ENCODE results near the gene ABCB10.

- TF ChIP-seq, protein P1, sequence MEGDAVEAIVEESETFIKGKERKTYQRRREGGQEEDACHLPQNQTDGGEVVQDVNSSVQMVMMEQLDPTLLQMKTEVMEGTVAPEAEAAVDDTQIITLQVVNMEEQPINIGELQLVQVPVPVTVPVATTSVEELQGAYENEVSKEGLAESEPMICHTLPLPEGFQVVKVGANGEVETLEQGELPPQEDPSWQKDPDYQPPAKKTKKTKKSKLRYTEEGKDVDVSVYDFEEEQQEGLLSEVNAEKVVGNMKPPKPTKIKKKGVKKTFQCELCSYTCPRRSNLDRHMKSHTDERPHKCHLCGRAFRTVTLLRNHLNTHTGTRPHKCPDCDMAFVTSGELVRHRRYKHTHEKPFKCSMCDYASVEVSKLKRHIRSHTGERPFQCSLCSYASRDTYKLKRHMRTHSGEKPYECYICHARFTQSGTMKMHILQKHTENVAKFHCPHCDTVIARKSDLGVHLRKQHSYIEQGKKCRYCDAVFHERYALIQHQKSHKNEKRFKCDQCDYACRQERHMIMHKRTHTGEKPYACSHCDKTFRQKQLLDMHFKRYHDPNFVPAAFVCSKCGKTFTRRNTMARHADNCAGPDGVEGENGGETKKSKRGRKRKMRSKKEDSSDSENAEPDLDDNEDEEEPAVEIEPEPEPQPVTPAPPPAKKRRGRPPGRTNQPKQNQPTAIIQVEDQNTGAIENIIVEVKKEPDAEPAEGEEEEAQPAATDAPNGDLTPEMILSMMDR (IDR thresholded peaks at IDR 0.05; ENCODE audit: low read depth, low read length, poor library complexity, severe bottlenecking), result no peak
- TF ChIP-seq EZH2phosphoT487 (IDR thresholded peaks at IDR 0.05; ENCODE audit: borderline replicate concordance, low read length), result no peak
These were observed 88.0 kb downstream of the ABCB10 start for GRCh38 chr1:229470406-229471043.
